ENCODE data around the gene SETX. TPM values are rescaled to one million over a fixed set of nuclear protein-coding genes. Genes with fewer than 3 reads are reported as not detected.

SETX gene
- total and polyA plus RNA-seq, 4 donors = 38.0 to 88.7 (median 54.6) TPM

DNA sequence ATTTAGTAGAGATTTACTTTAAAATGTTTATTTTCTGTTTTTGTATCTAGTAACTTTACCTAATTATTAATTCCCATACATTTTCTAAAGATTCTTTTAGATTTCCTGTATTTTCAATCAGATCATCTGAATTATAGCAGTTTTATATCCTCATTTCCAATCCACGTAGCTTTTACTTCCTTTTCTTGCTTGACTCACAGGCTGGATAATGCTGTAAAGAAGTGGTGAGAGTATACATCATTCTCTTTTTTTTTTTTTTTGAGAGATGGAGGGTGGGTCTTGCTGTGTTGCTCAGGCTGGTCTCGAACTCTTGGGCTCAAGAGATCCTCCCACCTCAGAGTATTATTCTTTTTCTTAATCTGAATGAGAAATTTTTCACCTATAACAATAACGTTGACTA is 11.2 kb upstream of the SETX start:
- WGBS (ENCODE audit: insufficient coverage) = no CpG with 5 or more reads among the region's 3 CpGs
- H3K4me1 ChIP-seq (ENCODE audit: control insufficient read depth, insufficient read depth, low read length) = no peaks in the 10 kb centered on the region
- H3K27me3 ChIP-seq (ENCODE audit: control insufficient read depth, insufficient read depth, low read length) = no peaks in the 10 kb centered on the region
- H3K36me3 ChIP-seq (ENCODE audit: control insufficient read depth, insufficient read depth, low read length) = no peaks in the 10 kb centered on the region
- no peak for DNase-seq (ENCODE audit: low read depth in 4 of 6, low spot score in 6 of 6)
- H3K9me3 ChIP-seq (ENCODE audit: control insufficient read depth, insufficient read depth, low read length) = no peaks in the 10 kb centered on the region
- no peak overlapping the region for H3K27ac ChIP-seq (ENCODE audit: low read depth, low read length)
- no peak overlapping the region for H3K4me3 ChIP-seq (ENCODE audit: low read depth, low read length)

GRCh38 chr9:132364068-132364467 is 9.3 kb upstream of the SETX start:
- Histone ChIP-seq H3K27ac (ENCODE audit: low read depth, low read length) (no peak overlapping the region), H3K4me1 (ENCODE audit: control insufficient read depth, insufficient read depth, low read length) (no peaks in the 10 kb centered on the region), H3K9me3 (ENCODE audit: control insufficient read depth, insufficient read depth, low read length) (no peaks in the 10 kb centered on the region), H3K27me3 (ENCODE audit: control insufficient read depth, insufficient read depth, low read length) (no peaks in the 10 kb centered on the region), H3K4me3 (ENCODE audit: low read depth, low read length) (no peak overlapping the region), H3K36me3 (ENCODE audit: control insufficient read depth, insufficient read depth, low read length) (no peaks in the 10 kb centered on the region)
- WGBS (ENCODE audit: insufficient coverage) = 96% methylated on average over 3 of the region's 9 CpGs
- no peak for DNase-seq (ENCODE audit: low read depth in 4 of 6, low spot score in 6 of 6)

DNA sequence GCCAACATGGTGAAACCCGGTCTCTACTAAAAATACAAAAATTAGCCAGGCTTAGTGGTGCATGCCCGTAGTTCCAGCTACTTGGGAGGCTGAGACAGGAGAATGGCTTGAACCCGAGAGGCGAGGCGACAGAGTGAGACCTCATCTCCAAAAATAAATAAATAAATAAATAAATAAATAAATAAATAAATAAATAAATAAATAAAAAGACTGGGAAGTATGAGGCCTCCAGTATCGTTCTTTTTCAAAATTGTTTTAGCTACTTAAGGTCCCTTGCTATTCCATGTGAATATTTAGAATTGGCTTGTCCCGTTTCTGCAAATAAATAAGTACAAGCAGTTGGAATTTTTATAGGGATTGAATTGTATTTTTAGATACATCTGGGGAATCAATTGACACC is 3.0 kb upstream of the SETX start:
- Histone ChIP-seq H3K4me1 (ENCODE audit: control insufficient read depth, insufficient read depth, low read length) (peaks cover 15% of the 10 kb centered on the region), H3K36me3 (ENCODE audit: control insufficient read depth, insufficient read depth, low read length) (no peaks in the 10 kb centered on the region), H3K27me3 (ENCODE audit: control insufficient read depth, insufficient read depth, low read length) (no peaks in the 10 kb centered on the region), H3K4me3 (ENCODE audit: low read depth, low read length) (no peak overlapping the region), H3K27ac (ENCODE audit: low read depth, low read length) (no peak overlapping the region), H3K9me3 (ENCODE audit: control insufficient read depth, insufficient read depth, low read length) (no peaks in the 10 kb centered on the region)
- WGBS (ENCODE audit: insufficient coverage) = no CpG with 5 or more reads among the region's 7 CpGs
- DNase-seq (ENCODE audit: low read depth in 4 of 6, low spot score in 6 of 6) = no peak

DNA sequence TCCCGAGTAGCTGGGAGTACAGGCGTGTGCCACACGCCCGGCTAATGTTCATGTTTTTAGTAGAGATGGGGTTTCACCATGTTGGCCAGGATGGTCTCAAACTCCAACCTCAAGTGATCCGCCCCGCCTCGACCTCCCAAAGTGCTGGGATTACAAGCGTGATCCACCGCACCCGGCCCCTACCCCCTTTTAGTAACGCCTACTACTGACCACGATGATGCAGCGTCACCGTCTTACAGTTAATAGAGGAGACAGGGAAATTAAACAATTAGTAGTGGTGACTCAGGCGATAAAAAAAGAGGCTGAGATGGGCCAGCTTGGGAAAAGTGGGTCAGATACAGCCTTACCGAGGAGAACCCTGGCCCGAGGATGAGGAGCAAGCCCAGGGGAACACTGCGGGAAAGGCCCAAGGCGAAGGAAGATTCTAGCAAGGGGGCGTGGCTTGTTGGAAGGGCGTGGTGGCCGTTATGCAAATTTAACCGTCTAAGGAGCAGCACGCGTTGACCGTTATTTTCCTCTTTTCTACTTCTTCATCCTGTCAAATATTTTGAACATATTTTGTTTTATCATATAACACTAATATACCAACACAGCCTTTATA is 1.6 kb upstream of the SETX start:
- Histone ChIP-seq H3K4me1 (ENCODE audit: control insufficient read depth, insufficient read depth, low read length) (peaks cover 15% of the 10 kb centered on the region), H3K4me3 (ENCODE audit: low read depth, low read length) (no peak overlapping the region), H3K9me3 (ENCODE audit: control insufficient read depth, insufficient read depth, low read length) (no peaks in the 10 kb centered on the region), H3K27me3 (ENCODE audit: control insufficient read depth, insufficient read depth, low read length) (no peaks in the 10 kb centered on the region), H3K27ac (ENCODE audit: low read depth, low read length) (no peak overlapping the region), H3K36me3 (ENCODE audit: control insufficient read depth, insufficient read depth, low read length) (no peaks in the 10 kb centered on the region)
- WGBS (ENCODE audit: insufficient coverage) = 98% methylated on average over 15 of the region's 26 CpGs
- DNase-seq (ENCODE audit: low read depth in 4 of 6, low spot score in 6 of 6) = no peak

DNA sequence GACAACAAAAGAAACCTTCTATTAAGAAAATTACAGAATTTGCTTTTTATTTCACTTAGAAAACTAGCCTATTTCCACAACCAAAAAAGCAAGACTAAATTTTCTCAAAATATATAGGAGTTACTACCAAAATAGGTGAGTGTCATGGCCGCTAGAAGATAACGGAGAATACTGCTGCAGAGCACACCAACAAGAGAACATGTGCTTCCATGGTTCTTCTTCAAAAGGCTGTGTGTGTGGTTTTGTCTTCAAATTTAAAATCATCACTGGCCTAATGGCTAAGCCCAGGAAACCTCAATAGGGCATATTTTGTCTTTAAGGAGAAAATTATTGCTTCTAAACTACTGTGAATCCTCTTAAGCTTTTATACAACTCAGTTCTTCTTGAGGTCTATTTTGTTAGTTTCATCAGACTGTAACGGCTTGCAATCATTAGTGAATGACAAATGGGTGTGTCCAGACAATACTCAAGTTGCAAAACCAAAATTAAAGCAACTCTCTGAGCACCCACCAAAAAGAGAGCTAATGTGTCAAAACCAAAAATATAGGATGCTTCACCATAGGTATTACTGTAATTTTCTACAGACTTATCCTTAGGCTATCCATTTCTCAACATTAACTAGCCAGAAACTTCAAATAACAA is 3.3 kb downstream of the SETX start:
- no CpG with 5 or more reads among the region's 3 CpGs for WGBS (ENCODE audit: insufficient coverage)
- no peak overlapping the region for H3K27ac ChIP-seq (ENCODE audit: low read depth, low read length)
- no peaks in the 10 kb centered on the region for H3K9me3 ChIP-seq (ENCODE audit: control insufficient read depth, insufficient read depth, low read length)
- H3K4me3 ChIP-seq (ENCODE audit: low read depth, low read length) = no peak overlapping the region
- DNase-seq (ENCODE audit: low read depth in 4 of 6, low spot score in 6 of 6) = no peak
- peaks cover 26% of the 10 kb centered on the region for H3K36me3 ChIP-seq (ENCODE audit: control insufficient read depth, insufficient read depth, low read length)
- H3K4me1 ChIP-seq (ENCODE audit: control insufficient read depth, insufficient read depth, low read length) = peaks cover 15% of the 10 kb centered on the region
- no peaks in the 10 kb centered on the region for H3K27me3 ChIP-seq (ENCODE audit: control insufficient read depth, insufficient read depth, low read length)

GRCh38 chr9:132350861-132351315 is 3.9 kb downstream of the SETX start:
- Histone ChIP-seq H3K27me3 (ENCODE audit: control insufficient read depth, insufficient read depth, low read length) (no peaks in the 10 kb centered on the region), H3K27ac (ENCODE audit: low read depth, low read length) (no peak overlapping the region), H3K36me3 (ENCODE audit: control insufficient read depth, insufficient read depth, low read length) (peaks cover 31% of the 10 kb centered on the region), H3K4me1 (ENCODE audit: control insufficient read depth, insufficient read depth, low read length) (peaks cover 15% of the 10 kb centered on the region), H3K4me3 (ENCODE audit: low read depth, low read length) (no peak overlapping the region), H3K9me3 (ENCODE audit: control insufficient read depth, insufficient read depth, low read length) (no peaks in the 10 kb centered on the region)
- no peak for DNase-seq (ENCODE audit: low read depth in 4 of 6, low spot score in 6 of 6)
- no CpG with 5 or more reads among the region's 6 CpGs for WGBS (ENCODE audit: insufficient coverage)

GRCh38 chr9:132348676-132349075 is 6.1 kb downstream of the SETX start:
- WGBS (ENCODE audit: insufficient coverage) = no CpG with 5 or more reads among the region's 5 CpGs
- no peak for DNase-seq (ENCODE audit: low read depth in 4 of 6, low spot score in 6 of 6)
- Histone ChIP-seq H3K4me3 (ENCODE audit: low read depth, low read length) (no peak overlapping the region), H3K27me3 (ENCODE audit: control insufficient read depth, insufficient read depth, low read length) (no peaks in the 10 kb centered on the region), H3K27ac (ENCODE audit: low read depth, low read length) (no peak overlapping the region), H3K36me3 (ENCODE audit: control insufficient read depth, insufficient read depth, low read length) (peaks cover 52% of the 10 kb centered on the region), H3K4me1 (ENCODE audit: control insufficient read depth, insufficient read depth, low read length) (peaks cover 5% of the 10 kb centered on the region), H3K9me3 (ENCODE audit: control insufficient read depth, insufficient read depth, low read length) (no peaks in the 10 kb centered on the region)

DNA sequence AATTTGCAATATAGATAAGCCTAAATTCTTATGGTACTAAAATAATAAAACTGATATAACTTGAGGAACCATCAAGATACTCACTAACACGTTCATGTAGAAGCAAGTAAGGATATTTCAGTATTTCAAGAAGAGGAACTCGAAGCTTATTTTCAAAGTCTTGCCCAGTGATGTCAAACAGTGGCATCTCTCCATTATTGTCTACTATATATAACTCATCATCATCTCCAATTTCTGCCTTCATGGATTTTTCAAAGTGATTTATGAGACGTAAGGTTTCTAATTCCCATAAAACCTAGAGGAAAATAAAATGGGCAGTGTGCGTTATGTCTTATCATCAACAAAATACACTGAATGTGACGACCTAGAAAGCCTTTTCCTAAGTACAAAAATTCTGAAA is 8.6 kb downstream of the SETX start:
- DNase-seq (ENCODE audit: low read depth in 4 of 6, low spot score in 6 of 6) = no peak
- no peaks in the 10 kb centered on the region for H3K27me3 ChIP-seq (ENCODE audit: control insufficient read depth, insufficient read depth, low read length)
- no peak overlapping the region for H3K27ac ChIP-seq (ENCODE audit: low read depth, low read length)
- peaks cover 71% of the 10 kb centered on the region for H3K36me3 ChIP-seq (ENCODE audit: control insufficient read depth, insufficient read depth, low read length)
- H3K4me1 ChIP-seq (ENCODE audit: control insufficient read depth, insufficient read depth, low read length) = no peaks in the 10 kb centered on the region
- no CpG with 5 or more reads among the region's 5 CpGs for WGBS (ENCODE audit: insufficient coverage)
- no peaks in the 10 kb centered on the region for H3K9me3 ChIP-seq (ENCODE audit: control insufficient read depth, insufficient read depth, low read length)
- H3K4me3 ChIP-seq (ENCODE audit: low read depth, low read length) = no peak overlapping the region

- Histone ChIP-seq H3K36me3 (ENCODE audit: control insufficient read depth, insufficient read depth, low read length) (peaks cover 57% of the 10 kb centered on the region), H3K4me1 (ENCODE audit: control insufficient read depth, insufficient read depth, low read length) (no peaks in the 10 kb centered on the region), H3K27me3 (ENCODE audit: control insufficient read depth, insufficient read depth, low read length) (no peaks in the 10 kb centered on the region), H3K4me3 (ENCODE audit: low read depth, low read length) (no peak overlapping the region), H3K27ac (ENCODE audit: low read depth, low read length) (no peak overlapping the region), H3K9me3 (ENCODE audit: control insufficient read depth, insufficient read depth, low read length) (no peaks in the 10 kb centered on the region)
- WGBS (ENCODE audit: insufficient coverage) = 86% methylated on average over 4 of the region's 9 CpGs
- DNase-seq (ENCODE audit: low read depth in 4 of 6, low spot score in 6 of 6) = no peak
Measured at GRCh38 chr9:132341177-132341840, 13.5 kb downstream of the SETX start.

DNA sequence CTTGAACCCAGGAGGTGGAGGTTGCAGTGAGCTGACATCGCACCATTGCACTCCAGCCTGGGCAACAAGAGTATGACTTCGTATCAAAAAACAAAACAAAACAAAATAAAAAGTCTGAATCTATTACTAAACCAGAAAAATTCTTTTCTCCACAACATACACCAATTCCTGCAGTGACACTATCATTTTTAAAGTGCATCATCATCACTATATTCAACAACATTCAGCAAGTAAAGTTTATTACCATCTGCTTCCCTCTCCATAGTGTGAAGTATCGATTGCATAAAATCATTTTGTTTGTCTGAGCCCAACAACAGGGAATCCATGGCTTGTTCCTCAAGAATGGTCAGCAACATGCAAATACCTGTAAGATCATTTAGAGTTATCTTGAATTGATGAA is 20.4 kb downstream of the SETX start:
- H3K27ac ChIP-seq (ENCODE audit: low read depth, low read length) = no peak overlapping the region
- WGBS (ENCODE audit: insufficient coverage) = no CpG with 5 or more reads among the region's 3 CpGs
- peaks cover 36% of the 10 kb centered on the region for H3K36me3 ChIP-seq (ENCODE audit: control insufficient read depth, insufficient read depth, low read length)
- no peak overlapping the region for H3K4me3 ChIP-seq (ENCODE audit: low read depth, low read length)
- DNase-seq (ENCODE audit: low read depth in 4 of 6, low spot score in 6 of 6) = no peak
- H3K4me1 ChIP-seq (ENCODE audit: control insufficient read depth, insufficient read depth, low read length) = no peaks in the 10 kb centered on the region
- no peaks in the 10 kb centered on the region for H3K27me3 ChIP-seq (ENCODE audit: control insufficient read depth, insufficient read depth, low read length)
- no peaks in the 10 kb centered on the region for H3K9me3 ChIP-seq (ENCODE audit: control insufficient read depth, insufficient read depth, low read length)
